ENCODE data around the gene DAP.
"Not testable (repeated sequence)": the region's sequence is repeated elsewhere in the genome, so short reads cannot be mapped to it uniquely, and the experiment has no call there.

The DAP gene

DNA sequence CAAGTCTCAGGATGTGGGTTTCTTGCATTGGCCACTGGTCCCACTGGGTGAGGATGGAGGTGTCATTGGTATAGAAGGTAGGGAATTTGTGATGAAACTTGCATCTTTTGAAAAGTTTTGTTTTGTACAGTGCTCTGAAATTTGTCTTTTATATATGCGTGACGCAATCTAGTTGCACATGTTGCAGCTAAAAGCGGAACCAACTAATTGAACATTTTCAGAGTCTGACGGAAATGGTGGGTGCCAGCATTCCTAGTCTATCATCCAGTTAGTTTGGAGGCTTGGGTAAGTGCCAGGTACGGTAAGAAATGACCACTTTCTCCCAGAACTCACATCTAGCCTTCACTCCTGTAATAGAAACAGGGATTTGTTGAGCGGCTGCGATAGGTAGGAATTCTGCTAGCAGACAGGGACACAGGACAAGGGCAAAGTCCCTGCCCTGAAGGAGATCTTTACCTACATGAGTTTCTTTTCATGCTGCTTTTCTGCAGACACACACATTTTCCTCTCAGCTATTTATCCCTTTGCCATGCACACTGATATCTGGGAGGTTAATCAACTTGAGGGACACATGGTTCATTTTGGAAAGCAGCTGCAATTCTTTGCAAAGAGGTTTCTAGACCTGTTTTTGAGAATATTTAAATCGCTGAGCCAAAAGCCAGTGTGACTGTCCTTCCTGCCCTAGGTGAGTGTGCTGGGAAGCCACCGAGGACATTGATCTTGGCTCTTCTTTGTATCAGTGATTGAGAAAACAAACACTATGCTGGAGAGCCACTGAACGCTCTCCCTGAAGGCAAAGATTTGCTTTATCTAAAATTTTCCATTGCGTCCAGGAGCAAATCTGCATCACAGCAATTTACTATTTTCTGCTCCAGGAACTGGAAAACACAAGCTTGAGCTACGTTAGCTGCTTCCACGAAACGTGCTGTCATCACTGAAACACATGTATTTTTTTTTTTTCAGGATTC, 89.7 kb downstream of the DAP start:
- DNase-seq = no peak

DNA sequence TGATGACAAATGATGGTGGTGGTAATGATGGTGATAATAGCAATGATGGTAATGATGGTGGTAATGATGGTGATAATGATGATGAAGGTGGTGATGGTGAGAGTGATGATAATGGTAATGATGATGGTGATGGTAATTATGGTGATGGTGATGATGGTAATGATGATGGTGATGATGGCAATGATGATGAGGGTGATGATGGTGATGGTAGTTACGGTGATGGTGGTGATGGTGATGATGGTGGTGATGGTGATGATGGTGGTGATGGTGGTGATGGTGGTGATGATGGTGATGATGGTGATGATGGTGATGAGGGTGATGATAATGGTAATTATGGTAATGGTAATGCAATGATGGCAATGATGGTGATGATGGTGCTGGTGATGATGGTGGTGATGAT, 91.1 kb downstream of the DAP start:
- DNase-seq = no peak

DNA sequence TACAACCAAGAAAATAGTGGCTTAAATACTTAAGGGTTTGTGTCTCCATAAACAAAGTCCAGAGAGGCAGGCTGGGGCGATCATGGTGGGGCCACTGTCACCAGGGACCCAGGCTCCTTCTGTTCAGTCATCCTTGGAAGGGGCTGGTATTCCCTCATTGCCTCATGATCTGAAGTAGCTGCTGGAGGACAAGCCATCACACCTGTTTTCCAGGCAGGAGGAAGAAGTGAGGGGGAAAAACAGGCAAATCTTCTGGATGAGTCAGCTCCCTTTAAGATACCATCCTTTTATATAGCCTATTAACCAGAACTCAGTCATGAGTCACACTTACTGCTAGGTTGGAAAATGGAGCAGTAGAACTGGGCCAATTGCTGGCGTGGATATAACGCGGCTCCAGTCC, 92.3 kb downstream of the DAP start:
- DNase-seq = no peak

DNA sequence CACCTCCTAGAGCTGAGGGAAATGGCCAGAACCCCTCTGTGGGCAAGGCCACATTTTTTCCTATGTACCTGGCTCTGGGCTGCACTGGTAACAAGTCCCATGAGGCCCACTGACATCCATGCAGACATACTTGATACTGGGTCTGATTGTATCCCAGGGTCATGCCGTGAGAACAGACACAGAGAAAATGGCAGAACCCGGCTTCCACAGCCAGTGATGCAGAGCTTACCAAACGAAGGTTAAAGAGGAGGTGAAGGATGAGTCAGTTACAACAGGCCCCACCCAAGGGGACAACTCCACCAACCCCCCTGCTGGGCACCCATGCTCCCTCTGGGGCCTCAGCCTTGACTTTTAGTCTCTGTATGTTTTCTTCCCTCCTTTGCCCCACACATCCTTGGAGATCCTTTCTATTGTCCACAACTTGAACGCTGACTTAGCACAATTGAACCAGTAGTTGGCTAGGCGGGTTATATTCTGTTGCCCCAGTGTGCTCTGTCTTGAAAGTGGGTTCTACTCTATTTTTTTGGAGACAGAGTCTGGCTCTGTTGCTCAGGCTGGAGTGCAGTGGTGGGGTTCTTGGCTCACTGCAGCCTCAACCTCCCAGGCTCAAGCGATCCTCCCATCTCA, 93.5 kb downstream of the DAP start:
- no peak for DNase-seq

GRCh38 chr5:10666531-10667299, 94.3 kb downstream of the DAP start:
- DNase-seq = no peak

DNA sequence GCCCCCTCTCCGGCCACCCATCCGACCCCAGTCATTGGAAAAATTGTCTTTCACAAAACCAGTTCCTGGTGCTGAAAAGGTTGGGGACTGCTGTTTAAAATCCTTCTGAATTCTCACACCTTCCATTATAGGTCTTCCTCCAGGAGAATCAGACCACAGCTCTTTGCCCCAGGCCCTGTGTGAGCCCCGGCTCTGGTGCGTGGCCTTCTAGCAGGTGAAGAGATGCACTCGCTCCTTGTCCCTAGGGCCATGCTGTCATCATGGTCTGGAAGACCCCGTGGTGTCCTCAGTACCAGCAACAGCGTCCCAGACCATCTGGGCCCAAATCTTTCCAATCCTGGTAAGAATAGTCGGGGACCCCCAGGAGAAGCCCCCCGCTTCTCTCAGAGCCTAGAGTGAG, 95.2 kb downstream of the DAP start:
- DNase-seq = no peak

- DNase-seq = not testable (repeated sequence)
These were observed 96.8 kb downstream of the DAP start for GRCh38 chr5:10664180-10664769.

GRCh38 chr5:10663489-10664179, 97.4 kb downstream of the DAP start:
- no peak for DNase-seq

- DNase-seq = no peak
These were observed 98.2 kb downstream of the DAP start for GRCh38 chr5:10662661-10663488.

GRCh38 chr5:10662083-10662482, 99.0 kb downstream of the DAP start:
- DNase-seq = no peak

- no peak for DNase-seq
These were observed 99.6 kb downstream of the DAP start for GRCh38 chr5:10661401-10661800.

GRCh38 chr5:10660720-10661387, 100.2 kb downstream of the DAP start:
- no peak for DNase-seq

DNA sequence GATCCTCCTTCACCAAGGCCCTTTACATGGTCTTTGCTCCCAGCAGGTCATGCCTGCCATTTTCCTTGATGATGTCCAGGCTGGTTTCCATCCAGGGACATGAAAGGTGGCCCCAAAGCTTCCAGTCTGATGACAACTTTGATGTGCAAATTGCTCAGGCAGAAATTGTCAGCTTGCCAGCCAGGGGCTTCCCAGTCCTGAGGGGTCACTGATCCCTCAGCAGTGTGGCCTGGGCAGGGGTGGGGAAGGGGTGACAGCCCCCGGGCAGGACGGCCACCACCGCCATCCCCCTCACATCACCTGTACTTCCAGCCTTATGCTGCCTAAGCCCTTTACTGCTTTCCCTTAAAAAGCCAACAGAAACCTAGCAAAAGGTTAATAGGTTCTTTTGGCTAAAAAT, 100.9 kb downstream of the DAP start:
- DNase-seq = no peak

DNA sequence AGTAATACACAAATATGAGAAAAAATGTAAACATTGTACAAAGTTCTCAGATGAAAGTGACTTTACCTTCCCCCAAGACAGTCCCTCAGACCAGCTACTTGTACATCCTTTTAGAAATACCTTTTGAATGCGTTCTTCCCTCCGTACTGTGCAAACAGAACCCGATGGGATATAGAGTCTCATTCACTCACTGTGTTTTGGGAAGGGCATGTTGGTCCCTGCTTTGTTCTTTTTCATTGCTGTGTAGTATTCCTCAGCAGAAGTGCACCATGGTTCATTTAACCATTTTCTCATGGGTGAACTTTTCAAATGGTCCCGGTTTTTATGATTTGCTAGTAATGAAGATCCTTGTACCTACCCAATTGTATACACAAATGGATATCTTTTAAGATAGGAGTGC, 102.8 kb downstream of the DAP start:
- no peak for DNase-seq

- DNase-seq = no peak
These were observed 104.8 kb downstream of the DAP start for GRCh38 chr5:10655972-10656830.

- no peak for DNase-seq
These were observed 105.7 kb downstream of the DAP start for GRCh38 chr5:10655161-10655971.

DNA sequence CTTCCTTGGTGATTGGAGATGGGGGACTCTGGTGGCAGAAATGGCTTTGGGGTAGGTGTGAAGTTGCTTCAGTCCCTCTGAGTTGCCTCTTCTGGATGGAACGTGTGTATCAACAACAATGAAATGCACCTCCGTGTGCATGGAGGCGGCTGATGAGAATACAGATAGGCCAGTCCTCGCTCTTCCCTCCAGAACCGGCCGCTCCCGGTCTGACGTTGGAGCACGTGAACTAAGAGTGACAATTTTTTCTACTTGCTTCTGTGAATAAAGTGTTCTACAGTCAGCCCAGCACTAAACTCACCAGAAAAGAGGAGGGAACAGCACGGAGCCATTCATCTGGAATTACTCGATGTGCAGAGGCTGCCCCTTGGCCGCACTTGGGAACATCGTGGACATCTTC, 106.5 kb downstream of the DAP start:
- DNase-seq = no peak

- no peak for DNase-seq
These were observed 107.2 kb downstream of the DAP start for GRCh38 chr5:10653751-10654400.
